VCaP (cell line): ENCODE measurements around the gene ONECUT2.
"Not testable (repeated sequence)": the region's sequence is repeated elsewhere in the genome, so short reads cannot be mapped to it uniquely, and the experiment has no call there.

Source experiments
- H3K27ac ChIP-seq: fragments of 450-650 bp; 2 replicates; pipeline ENCODE4 v1.5.1; 2017
- CTCF ChIP-seq: fragments of 450-650 bp; conservative IDR thresholded peaks from 2 replicates; pipeline ENCODE4 v1.5.1; 2017; ENCODE audit warnings: mild to moderate bottlenecking, moderate library complexity

ONECUT2 gene

GRCh38 chr18:57497372-57498294 lies 62.5 kb downstream of the ONECUT2 start:
- H3K27ac ChIP-seq, result no peak overlapping the region

GRCh38 chr18:57498682-57499256 lies 63.6 kb downstream of the ONECUT2 start:
- TF ChIP-seq CTCF, result no peak
- H3K27ac ChIP-seq, result no peak overlapping the region

More at GRCh38 chr18:57497372-57498294, 62.5 kb downstream of the ONECUT2 start:
- TF ChIP-seq CTCF, result no peak

GRCh38 chr18:57502624-57503023 lies 67.5 kb downstream of the ONECUT2 start:
- TF ChIP-seq CTCF, result no peak

GRCh38 chr18:57505231-57505630 lies 70.1 kb downstream of the ONECUT2 start:
- TF ChIP-seq CTCF, result no peak

More at GRCh38 chr18:57502624-57503023, 67.5 kb downstream of the ONECUT2 start:
- no peak overlapping the region for H3K27ac ChIP-seq

GRCh38 chr18:57516056-57516455 lies 80.9 kb downstream of the ONECUT2 start:
- TF ChIP-seq CTCF, result no peak
- no peak overlapping the region for H3K27ac ChIP-seq

More at GRCh38 chr18:57505231-57505630, 70.1 kb downstream of the ONECUT2 start:
- H3K27ac ChIP-seq, result no peak overlapping the region

GRCh38 chr18:57518533-57518932 lies 83.4 kb downstream of the ONECUT2 start:
- no peak for TF ChIP-seq CTCF
- H3K27ac ChIP-seq, result no peak overlapping the region

- H3K27ac ChIP-seq, result no peak overlapping the region
- no peak for TF ChIP-seq CTCF
Measured at GRCh38 chr18:57519668-57520424, 84.7 kb downstream of the ONECUT2 start.

- H3K27ac ChIP-seq, result not testable (repeated sequence)
Measured at GRCh38 chr18:57522348-57522747, 87.2 kb downstream of the ONECUT2 start.
